PC-9 (cell line): ENCODE measurements around the gene LOX.

Experiments
- EZH2 ChIP-seq: fragments of 200-600 bp; sonication (generic); IDR thresholded peaks from 2 replicates; pipeline ENCODE4 v1.8.0; 2017; ENCODE audit warnings: antibody characterized with exemption, low read depth
- TF ChIP-seq, protein P1 (sequence below): fragments of 200-600 bp; sonication (generic); conservative IDR thresholded peaks from 2 replicates; pipeline ENCODE4 v1.6.1; 2017; ENCODE audit warnings: mixed run types, antibody characterized with exemption, mild to moderate bottlenecking, moderate library complexity

DNA sequence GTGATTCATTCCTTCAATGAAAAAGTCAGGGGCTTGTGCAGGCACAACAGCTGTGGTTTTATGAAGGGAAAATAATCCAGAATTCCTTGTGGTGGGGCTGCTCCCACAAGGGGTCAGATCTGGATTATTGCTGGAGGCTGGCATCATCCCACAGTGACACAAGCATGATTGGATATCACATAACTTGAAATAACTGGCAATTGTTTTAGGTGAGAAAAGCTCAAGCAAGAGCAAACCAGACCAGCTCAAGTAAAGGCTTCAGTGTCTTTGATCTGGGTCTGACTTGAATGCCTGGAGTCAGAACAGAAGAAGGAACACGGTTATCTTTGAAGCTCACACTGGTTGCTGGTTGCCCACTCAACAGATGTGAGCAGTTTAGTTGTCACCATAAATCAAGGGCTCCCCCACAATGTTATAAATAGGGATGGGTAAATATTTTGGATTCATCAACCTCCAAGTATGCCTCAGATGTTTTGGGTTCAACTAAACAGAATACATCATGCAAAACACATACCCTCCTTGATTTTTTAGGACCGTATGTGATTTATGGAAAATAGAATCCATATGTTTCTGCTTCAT, 48.2 kb upstream of the LOX start:
- no peak for TF ChIP-seq EZH2
- TF ChIP-seq, protein P1, sequence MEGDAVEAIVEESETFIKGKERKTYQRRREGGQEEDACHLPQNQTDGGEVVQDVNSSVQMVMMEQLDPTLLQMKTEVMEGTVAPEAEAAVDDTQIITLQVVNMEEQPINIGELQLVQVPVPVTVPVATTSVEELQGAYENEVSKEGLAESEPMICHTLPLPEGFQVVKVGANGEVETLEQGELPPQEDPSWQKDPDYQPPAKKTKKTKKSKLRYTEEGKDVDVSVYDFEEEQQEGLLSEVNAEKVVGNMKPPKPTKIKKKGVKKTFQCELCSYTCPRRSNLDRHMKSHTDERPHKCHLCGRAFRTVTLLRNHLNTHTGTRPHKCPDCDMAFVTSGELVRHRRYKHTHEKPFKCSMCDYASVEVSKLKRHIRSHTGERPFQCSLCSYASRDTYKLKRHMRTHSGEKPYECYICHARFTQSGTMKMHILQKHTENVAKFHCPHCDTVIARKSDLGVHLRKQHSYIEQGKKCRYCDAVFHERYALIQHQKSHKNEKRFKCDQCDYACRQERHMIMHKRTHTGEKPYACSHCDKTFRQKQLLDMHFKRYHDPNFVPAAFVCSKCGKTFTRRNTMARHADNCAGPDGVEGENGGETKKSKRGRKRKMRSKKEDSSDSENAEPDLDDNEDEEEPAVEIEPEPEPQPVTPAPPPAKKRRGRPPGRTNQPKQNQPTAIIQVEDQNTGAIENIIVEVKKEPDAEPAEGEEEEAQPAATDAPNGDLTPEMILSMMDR = no peak
